HG03064 (cell line): ENCODE results near the gene PRR16.
"Not testable (repeated sequence)": the region's sequence is repeated elsewhere in the genome, so short reads cannot be mapped to it uniquely, and the experiment has no call there.

Experiments used
- ATAC-seq: cut with Tn5 transposase; IDR thresholded peaks from one replicate; pipeline ENCODE4 v1.9.1; 2021; ENCODE audit warnings: low read depth; ENCODE audit not compliant: unreplicated experiment

Gene PRR16

GRCh38 chr5:120631611-120632010, 167.5 kb downstream of the PRR16 start:
- no peak for ATAC-seq

GRCh38 chr5:120632430-120632829, 168.3 kb downstream of the PRR16 start:
- ATAC-seq = no peak

GRCh38 chr5:120638449-120638848, 174.3 kb downstream of the PRR16 start:
- no peak for ATAC-seq

GRCh38 chr5:120640778-120641177, 176.7 kb downstream of the PRR16 start:
- no peak for ATAC-seq

GRCh38 chr5:120644516-120644915, 180.4 kb downstream of the PRR16 start:
- no peak for ATAC-seq

GRCh38 chr5:120655828-120656435, 191.8 kb downstream of the PRR16 start:
- ATAC-seq = peak; percentile 64

- ATAC-seq = no peak
Observed at GRCh38 chr5:120657104-120657503, 193.0 kb downstream of the PRR16 start.

GRCh38 chr5:120677481-120677880, 213.4 kb downstream of the PRR16 start:
- no peak for ATAC-seq

- no peak for ATAC-seq
Observed at GRCh38 chr5:120678279-120678678, 214.2 kb downstream of the PRR16 start.

GRCh38 chr5:120682851-120683250, 218.8 kb downstream of the PRR16 start:
- ATAC-seq = no peak

- ATAC-seq = no peak
Observed at GRCh38 chr5:120683580-120683979, 219.5 kb downstream of the PRR16 start.

- ATAC-seq = no peak
Observed at GRCh38 chr5:120684213-120684612, 220.1 kb downstream of the PRR16 start.

- ATAC-seq = no peak
Observed at GRCh38 chr5:120684749-120685415, 220.8 kb downstream of the PRR16 start.

- no peak for ATAC-seq
Observed at GRCh38 chr5:120690621-120691407, 226.7 kb downstream of the PRR16 start.

- no peak for ATAC-seq
Observed at GRCh38 chr5:120692325-120692724, 228.2 kb downstream of the PRR16 start.

GRCh38 chr5:120695368-120695880, 231.3 kb downstream of the PRR16 start:
- ATAC-seq = no peak

- ATAC-seq = no peak
Observed at GRCh38 chr5:120697147-120697546, 233.0 kb downstream of the PRR16 start.

- not testable (repeated sequence) for ATAC-seq
Observed at GRCh38 chr5:120697670-120698327, 233.7 kb downstream of the PRR16 start.

GRCh38 chr5:120700653-120701052, 236.6 kb downstream of the PRR16 start:
- ATAC-seq = not testable (repeated sequence)

- ATAC-seq = not testable (repeated sequence)
Observed at GRCh38 chr5:120702817-120703538, 238.9 kb downstream of the PRR16 start.
